NCI-H345 (cell line): ENCODE measurements around the gene OAF.
"Not testable (repeated sequence)": the region's sequence is repeated elsewhere in the genome, so short reads cannot be mapped to it uniquely, and the experiment has no call there.

ENCODE experiments used
- DNase-seq: peaks from one replicate; lab custom pipeline; 2025; lab: John Stamatoyannopoulos, UW

OAF gene

DNA sequence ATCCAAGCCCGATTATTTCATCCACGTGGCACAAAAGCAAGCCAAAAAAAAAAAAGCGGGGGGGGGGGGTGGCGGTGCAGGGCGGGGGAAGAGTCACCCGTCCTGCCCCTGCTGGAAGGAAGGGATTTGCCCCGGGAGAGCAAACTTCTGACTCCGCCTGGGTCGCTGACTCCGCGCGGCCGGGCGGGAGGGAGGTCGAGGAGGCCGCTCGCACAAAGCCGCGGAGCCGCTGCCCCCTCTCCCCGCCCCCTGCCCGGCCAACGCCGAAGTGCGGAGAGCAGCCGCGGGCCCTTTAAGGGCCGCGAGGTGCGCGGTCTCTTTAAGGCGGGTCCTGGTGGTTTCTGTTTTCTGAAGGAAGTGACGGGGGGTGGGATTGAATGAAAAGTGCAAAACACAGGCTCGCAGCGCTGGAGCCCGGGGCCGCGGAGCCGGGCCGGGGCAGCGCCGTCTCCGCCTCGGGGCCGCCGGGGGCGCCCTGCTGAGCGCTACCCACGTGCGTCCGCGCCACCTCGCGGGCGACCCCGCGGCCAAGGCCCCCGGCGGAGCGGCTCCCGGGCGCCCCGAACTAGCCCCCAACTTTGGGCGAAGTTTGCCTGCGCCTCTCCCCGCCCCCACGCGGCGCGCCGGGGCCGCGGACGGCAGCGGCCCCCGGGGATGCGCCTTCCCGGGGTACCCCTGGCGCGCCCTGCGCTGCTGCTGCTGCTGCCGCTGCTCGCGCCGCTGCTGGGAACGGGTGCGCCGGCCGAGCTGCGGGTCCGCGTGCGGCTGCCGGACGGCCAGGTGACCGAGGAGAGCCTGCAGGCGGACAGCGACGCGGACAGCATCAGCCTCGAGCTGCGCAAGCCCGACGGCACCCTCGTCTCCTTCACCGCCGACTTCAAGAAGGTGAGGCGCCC lies at the start of gene OAF:
TSS of gene OAF (plus strand) at position 407 of the 896 bp plus-strand sequence. CDS start at position 655, 248 bp downstream.
- DNase-seq: peak; percentile 16

- DNase-seq: no peak
Measured at GRCh38 chr11:120167659-120168058, 43.2 kb upstream of the OAF start.

DNA sequence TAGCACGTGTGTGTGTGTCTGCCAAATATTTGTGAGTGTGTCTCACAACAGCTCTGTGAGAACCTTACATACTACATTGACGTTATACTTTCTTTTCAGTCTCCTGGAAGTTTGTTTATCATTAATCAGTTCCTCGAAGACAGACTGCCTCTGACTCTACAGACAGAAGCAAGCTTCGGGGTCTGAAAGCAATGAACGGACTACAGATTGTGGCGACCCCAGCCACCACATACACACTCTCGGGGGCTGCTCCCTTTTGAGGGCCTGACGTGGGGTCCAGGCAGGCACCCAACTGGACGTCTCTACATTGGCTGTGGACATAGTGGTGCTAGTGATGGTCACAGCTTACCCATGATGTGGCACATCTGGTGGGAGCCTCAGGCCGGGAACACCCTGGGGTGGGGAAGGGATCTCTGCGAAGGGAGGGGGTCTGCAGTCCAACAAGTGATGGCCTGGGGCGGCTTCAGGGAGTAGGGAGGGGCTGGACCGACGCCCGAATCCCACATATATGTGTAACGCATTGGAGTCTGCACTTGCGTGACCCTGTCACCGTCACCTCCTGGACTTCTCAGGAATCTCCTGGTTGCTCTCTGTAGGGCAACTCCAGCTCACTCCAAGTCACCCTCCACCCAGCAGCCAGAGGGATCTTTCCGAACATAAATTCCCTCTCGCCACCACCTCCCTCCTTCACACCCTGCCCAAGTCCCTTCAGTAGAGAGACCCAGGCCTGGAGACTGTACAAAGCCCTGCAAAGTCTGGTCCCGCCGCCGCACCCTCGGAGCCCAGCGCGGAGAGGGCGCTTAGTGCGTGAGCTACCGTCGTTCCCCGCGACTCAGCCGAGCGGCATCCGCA lies 42.5 kb upstream of the OAF start:
- DNase-seq: no peak

DNA sequence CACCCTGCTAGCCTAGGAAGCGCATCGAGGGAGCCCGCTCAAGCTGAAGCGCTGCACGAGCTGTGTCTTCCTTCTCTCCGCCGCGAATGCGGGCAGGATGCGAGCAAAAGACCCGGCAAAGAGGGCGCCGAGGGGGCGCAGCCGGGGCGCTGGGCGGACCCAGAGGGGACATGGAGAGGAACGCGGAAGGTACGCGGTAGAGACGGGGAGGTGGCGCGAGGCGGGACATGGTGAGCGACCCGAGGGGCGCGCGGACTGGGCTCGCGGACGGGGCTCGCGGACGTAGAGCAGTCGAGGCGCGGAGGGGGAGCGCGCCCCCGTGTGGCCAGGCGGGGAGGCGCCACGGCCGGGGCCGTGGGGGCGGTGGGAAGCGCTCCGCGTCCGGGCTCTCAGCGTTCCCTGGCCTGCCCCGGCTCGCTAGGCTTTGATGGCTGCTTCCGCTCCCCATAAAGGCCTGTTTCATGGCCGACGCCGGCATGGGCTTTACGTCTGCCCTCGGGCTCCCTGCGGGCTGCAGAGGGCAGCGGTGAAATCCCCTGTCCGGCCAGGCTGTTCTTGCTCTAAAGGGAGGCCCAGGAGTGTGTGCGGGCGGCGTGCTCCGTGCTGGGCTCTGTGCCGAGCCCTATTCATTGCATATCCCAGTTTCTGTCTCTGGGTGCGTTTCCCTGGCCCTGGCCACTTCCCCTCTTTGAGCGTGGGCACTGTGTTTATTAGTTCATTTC lies 41.7 kb upstream of the OAF start:
- peak; percentile 69 for DNase-seq

DNA sequence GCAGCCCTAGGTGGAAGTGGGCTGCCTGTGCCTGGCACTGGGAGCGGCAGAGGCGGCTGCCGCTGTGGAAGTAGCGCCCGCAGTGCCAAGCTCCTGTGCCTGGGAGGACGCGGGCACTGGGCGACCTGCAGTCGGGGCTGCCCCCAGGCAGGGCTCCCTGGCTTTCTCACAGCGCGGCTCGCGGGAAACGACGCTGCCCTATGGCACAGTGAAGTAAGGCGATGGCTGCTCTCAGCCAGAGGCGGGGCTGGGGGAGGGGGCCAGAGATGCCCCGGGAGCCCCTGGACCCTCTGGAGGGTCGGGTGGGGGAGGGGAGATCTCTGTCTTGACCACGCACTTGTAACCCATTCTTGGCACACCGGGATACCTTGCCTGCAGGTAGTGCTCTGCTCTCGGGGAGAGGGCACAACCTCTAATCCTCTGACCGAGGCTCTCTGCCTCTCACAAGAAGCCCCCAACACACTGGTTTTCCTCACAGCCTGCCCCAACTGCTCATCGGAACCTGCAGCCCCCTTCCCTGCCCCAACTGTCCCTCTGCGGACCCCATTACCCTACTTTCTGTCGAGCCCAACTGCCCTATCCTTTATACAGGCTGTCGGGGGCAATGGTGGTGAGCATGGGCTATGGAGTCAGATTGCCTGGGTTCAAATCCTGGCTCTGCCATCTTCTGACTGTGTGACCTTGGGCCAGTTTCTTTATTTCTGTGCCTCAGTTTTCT lies 40.7 kb upstream of the OAF start:
- DNase-seq: no peak

DNA sequence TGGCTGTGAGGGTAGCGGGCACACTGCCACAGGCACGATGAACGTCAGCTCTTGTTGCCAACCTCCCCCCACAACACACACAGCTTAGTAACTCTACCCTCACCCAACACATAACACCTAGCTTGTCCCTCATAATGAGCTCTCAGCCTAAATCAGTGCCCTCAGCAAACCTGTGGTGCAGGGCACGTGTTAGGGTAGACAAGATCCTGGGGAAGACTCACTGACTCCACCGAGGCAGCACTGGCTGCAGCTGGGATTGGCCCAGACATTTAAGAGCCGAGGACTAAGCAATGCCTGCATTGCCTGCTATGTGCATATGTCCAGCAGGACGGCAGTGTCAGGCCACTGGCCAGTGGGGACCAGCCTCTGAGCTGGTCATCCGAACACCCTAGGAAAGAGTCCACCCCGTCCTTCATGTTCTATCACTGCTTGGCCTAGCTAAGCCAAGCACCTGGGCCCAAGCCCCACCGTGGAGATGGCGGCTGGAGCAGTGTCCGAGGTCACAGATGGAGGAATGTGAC lies 40.0 kb upstream of the OAF start:
- no peak for DNase-seq

DNA sequence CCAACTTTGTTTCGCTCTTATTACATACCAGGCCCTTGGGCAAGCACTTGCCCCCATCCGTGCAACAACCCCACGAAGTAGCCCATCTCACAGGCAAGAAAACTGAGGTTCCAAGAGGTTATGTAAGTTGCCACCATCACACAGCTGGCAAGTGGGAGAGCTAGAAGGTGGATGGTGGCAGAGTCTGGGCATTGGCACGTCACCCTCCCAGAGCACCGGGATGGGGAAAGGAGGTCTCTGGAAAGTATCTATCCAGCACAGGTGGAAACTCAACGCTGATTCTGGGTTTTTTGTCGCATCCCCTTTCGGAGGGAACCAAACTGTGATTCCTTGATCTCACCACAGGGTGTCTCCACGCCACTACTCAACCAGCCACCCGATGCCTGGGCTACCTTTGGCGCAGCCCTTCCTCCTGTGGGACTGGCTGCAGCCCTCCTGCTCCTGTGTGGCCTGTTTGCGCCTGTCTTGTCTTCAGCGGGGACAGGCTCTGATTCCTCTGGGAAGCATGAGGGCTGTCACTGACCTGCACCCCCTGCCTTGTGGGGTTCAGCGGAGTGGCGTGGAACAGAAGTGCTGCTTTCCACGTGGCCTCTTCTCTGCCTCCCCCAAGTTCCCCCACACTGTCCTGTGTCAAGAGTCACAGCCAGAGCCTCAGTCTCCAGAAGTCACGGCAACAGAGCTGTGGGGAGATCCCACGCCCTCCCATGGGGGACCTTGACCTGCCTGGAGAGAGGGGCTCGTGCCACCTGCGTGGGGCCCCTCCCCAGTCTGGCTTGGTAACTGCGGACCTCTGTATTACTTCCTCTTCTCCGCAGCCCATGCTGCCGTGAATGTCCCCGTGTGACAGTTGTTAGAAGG lies 38.5 kb upstream of the OAF start:
- DNase-seq: peak; percentile 36

DNA sequence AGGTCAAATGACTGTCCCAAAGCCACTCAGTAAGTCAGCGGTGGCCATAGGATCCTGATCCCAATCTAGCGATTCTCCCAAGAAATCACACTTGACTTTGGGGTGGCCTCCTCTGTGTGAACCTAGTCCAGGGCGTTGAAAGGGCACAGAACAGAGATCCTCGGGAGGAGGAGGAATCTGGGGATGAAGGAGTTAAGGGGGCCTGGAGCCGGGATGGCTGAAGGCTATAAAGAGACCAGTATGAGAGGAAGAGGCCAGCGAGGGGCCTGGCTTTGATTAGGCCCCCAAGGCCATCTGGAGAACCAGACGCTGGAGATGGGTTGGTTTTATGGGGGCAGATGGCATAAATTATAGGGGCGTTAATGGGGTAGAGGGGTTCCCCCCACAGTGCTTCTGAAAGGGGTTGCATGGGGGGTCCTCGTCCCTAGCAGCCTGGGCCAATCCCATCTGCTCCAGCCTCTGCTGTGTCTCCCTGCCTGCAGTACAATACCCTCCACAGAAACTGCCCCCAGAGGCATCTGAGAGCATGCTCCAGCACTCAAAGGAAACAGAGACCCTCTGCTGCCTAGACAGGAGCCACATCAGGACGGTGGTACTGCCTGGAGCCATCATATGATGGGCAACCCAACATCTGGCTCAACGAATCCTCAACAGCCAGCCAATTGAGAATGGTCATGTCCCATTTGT lies 37.7 kb upstream of the OAF start:
- no peak for DNase-seq

GRCh38 chr11:120173807-120174206 lies 37.0 kb upstream of the OAF start:
- DNase-seq: no peak

- DNase-seq: no peak
Measured at GRCh38 chr11:120174866-120175265, 36.0 kb upstream of the OAF start.

DNA sequence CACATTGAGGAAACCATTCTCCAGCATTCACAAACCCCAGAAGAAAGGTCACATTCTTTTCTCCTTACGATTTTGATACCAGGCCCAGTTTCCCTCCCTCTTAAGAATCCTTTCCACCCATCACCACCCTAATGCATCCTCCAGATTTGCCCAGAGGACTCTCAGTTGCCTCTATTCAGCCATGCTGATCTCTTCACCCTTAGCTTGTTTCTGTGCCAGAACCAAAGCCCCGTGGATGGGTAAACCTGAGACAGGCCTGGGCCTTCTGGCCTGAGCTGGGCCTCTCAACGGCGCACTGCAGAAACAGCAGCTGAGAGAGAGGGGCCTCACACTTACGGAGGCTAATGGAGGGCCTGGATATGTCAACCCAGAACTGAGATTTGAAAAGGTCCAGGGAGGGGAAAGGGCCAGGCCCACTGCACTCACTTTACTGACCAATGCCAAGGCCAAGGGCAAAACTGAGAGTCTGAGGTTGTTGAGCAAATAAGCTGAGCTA lies 32.2 kb upstream of the OAF start:
- no peak for DNase-seq

GRCh38 chr11:120179057-120179672 lies 31.7 kb upstream of the OAF start:
- no peak for DNase-seq

GRCh38 chr11:120180063-120180462 lies 30.8 kb upstream of the OAF start:
- DNase-seq: not testable (repeated sequence)

DNA sequence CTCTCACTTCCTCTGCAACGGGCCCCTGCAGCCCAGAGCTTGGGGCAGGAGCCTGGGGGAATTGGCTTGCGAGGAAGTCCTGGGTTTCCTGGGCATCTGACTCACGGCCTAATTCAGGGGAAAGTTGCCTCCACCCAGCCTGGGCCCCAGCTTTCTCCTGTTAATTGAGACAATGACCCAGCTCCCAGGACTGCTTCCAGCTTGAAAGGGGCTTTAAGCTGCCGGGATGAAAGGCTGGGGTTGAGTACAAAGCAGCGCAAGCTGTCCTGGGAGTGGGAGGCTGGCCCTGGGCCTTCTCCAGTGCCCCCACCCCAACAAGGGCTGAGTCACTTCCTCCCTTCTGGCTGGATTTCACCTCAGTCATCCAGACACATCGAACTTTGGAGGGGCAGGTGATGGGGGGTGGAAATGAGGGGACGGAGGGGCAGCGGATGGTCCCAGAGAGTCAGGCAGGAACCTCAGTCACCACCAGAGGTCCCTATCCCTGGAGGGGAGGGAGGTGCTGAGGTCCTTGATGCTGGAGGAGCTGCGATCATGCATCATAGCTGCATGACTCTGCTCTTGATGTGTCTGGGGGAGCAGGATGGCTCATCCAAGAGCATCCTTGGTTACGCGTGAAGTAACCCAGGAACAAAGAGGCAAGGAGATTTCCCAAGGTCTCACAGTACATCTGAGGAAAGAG lies 30.1 kb upstream of the OAF start:
- no peak for DNase-seq

DNA sequence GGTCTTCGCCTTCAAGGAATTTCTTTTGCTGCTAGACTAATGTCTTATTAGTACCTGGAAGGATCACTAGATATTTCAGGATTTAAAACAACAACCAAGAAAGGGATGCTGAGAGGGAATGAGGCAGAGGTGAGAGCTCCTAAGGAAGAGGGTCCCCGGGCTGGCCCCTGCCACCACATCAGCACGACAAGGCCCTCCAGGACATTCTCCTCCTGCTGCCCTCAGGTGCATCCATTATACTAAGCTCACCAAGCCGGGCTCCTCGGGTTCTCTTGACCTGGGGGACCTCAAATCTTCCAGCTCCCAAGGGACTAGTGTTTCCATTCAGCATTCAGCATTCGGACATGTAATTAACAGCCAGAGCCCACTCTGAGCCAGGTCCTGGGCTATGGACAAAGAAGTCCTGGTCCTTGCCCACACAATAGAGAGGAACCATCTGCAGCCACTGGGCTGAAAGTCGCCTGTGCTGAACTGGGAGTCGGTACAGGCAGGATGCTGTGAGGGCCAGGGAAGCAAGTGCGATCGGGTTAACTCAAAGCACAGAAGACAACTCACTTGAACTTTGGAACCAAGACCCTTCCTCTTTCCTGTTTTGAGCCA lies 29.4 kb upstream of the OAF start:
- DNase-seq: no peak

DNA sequence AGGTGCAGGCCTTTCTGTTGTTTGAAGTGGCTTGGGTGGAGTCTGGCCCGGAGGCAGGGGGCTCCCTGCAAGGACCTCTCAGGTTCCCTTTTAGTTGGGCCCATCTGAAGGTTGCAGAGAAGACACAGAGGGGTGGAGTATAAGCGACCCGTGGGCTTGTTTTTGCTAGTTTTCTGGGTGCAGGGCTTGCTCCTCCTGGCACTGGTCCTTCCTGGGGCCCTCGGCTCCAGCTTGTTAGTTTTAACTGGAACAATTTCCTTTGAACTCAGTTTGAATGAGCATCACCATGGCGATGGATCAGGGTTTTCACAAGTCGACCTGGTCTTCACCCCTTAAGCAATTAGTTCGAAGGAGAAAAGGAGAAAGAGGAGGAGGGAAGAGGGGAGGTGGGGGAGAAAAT lies 28.5 kb upstream of the OAF start:
- DNase-seq: no peak

DNA sequence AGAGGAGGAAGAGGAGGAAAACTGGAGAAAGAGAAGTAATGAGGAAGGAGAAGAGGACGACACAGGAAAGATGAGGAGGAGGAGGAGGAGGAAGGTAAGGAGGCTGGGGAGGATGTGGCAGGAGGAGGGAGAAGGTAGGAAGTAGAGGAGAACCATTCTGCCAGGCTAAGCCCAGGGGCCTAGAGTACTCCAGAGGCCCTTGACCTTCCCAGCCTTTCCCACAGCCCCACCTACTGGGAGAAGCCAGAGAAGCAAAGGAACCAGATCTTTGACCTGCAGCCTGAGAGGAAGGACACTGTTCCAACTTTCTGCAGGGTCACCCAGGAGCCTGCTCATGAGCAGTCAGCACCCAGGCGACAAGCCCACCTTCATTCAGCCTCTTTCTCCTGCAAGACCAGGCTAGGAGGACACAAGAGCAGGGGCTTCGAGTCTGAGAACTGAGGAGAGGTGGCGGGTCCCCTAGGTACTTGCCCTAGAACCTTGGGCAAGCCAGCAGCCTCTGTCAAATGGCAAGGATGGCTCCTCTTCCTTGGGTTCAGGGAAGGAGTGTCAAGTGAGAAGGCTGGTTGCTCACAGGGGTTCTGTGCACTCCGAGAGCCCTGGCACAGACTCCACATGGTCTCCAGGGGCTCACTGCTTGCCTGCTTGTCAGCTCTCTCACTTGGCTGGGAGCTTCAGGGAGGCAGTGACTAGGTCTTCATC lies 27.9 kb upstream of the OAF start:
- no peak for DNase-seq
